MM.1S (cell line): ENCODE measurements around the gene DHX30.
"Not testable (repeated sequence)": the region's sequence is repeated elsewhere in the genome, so short reads cannot be mapped to it uniquely, and the experiment has no call there.

Experiments
- EZH2phosphoT487 ChIP-seq: fragments of 300-600 bp; sonication (generic); IDR thresholded peaks from 2 replicates; pipeline ENCODE4 v1.6.1; 2018; ENCODE audit warnings: antibody characterized with exemption, low read length
- TF ChIP-seq, protein P1 (sequence below): fragments of 300-600 bp; sonication (generic); IDR thresholded peaks from 2 replicates; pipeline ENCODE4 v1.5.1; 2016; ENCODE audit warnings: antibody characterized with exemption, low read length, mixed read lengths

DNA sequence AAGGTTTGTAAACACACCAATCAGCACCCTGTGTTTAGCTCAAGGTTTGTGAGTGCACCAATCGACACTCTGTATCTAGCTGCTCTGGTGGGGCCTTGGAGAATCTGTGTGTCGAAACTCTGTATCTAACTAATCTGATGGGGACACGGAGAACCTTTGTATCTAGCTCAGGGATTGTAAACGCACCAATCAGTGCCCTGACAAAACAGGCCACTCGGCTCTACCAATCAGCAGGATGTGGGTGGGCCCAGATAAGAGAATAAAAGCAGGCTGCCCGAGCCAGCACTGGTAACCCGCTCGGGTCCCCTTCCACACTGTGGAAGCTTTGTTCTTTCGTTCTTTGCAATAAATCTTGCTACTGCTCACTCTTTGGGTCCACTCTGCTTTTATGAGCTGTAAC is 85.1 kb downstream of the DHX30 start:
- TF ChIP-seq, protein P1, sequence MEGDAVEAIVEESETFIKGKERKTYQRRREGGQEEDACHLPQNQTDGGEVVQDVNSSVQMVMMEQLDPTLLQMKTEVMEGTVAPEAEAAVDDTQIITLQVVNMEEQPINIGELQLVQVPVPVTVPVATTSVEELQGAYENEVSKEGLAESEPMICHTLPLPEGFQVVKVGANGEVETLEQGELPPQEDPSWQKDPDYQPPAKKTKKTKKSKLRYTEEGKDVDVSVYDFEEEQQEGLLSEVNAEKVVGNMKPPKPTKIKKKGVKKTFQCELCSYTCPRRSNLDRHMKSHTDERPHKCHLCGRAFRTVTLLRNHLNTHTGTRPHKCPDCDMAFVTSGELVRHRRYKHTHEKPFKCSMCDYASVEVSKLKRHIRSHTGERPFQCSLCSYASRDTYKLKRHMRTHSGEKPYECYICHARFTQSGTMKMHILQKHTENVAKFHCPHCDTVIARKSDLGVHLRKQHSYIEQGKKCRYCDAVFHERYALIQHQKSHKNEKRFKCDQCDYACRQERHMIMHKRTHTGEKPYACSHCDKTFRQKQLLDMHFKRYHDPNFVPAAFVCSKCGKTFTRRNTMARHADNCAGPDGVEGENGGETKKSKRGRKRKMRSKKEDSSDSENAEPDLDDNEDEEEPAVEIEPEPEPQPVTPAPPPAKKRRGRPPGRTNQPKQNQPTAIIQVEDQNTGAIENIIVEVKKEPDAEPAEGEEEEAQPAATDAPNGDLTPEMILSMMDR = not testable (repeated sequence)
- TF ChIP-seq EZH2phosphoT487 = not testable (repeated sequence)
